Urothelium cell line (cell line): ENCODE data around the gene ABTB1.

Source experiments
- DNase-seq: peaks from one replicate; pipeline ENCODE4 v3.0.0; 2011; ENCODE audit warnings: low spot score, mixed read lengths
- FAIRE-seq: peaks from 2 replicates; lab custom pipeline; 2011; peaks lifted over from hg19 to GRCh38; lab: Jason Lieb, UNC

ABTB1 gene

GRCh38 chr3:127684871-127685707 is 12.3 kb downstream of the ABTB1 start:
- DNase-seq, result no peak
- FAIRE-seq, result no peak

GRCh38 chr3:127685708-127686511 is 13.2 kb downstream of the ABTB1 start:
- no peak for FAIRE-seq

DNA sequence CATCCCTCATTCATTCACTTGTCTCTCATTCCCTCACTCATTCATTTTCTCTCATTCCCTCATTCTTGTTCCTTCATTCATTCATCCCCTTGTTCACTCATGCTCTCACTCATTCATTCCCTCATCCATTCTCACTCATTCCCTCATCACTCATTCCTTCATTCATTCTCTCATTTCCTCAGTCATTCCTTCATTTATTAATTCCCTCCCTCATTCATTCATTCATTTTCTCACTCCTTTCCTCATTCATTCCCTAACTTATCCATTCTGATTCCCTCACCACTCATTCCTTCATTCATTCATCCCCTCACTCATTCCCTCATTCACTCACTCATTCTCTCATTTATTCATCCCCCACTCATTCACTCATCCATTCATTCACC is 13.8 kb downstream of the ABTB1 start:
- FAIRE-seq (peak; percentile 9), DNase-seq (no peak)

More at GRCh38 chr3:127685708-127686511, 13.2 kb downstream of the ABTB1 start:
- no peak for DNase-seq

DNA sequence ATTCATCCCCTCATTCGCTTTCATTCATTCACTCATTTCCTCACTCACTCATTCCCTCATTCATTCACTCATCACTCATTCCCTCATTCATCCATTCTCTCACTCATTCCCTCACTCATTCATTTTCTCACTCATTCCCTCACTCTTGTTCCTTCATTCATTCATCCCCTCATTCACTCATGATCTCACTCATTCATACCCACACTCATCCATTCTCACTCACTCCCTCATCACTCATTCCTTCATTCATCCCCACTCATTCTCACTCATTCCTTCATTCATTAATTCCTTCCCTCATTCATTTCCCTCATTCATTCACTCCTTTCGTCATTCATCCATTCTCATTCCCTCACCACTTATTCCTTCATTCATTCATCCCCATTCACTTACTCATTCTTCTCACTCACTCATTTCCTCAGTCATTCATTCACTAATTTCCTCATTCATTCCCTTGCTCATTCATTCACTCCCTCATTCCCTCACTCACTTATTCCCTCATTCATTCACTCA is 14.5 kb downstream of the ABTB1 start:
- peak; percentile 30 for FAIRE-seq
- DNase-seq, result no peak

- DNase-seq, result no peak
- FAIRE-seq, result no peak
Observed at GRCh38 chr3:127688022-127688415, 15.3 kb downstream of the ABTB1 start.

DNA sequence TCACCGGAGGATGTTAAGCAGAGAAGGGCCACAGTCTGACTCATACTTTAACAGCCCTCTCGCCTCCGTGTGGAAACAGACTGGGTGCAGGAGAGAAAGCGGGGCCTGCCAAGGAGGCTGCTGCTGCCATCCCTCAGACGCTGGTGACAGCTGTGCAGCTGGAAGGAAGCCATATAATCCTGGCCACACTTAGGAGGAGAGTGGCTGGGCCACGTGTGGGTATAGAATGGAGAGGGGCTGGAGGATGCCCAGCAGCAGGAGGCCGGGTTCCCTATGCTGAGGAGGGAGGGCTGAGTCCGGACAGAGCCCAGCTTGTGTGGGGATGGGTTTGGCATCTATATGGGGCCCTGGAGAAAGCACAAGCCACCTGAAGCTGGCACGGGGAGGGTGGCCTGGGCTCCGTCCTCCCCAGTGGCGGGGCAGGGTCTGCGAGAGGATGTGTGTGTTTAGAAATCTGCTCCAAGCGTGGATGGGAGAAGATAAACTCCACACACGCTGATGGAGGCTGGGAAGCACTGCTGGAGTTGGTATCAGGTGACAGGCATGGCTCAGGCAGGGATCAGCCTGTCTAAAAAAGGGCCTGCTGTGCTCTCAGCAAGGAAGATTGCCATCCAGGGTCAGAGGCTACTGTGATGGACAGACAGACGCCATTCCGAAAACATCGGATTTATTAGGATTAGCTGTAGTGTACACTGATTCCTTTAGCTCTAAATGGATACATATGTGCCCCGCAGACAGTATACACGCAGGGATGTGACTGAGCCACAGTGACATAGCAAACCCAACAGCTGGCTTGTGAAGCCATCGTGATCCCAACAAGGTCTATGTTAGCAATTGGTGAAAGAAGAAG is 15.9 kb downstream of the ABTB1 start:
- DNase-seq (no peak), FAIRE-seq (peak; percentile 56)

- no peak for DNase-seq
- no peak for FAIRE-seq
Observed at GRCh38 chr3:127689266-127689860, 16.6 kb downstream of the ABTB1 start.

DNA sequence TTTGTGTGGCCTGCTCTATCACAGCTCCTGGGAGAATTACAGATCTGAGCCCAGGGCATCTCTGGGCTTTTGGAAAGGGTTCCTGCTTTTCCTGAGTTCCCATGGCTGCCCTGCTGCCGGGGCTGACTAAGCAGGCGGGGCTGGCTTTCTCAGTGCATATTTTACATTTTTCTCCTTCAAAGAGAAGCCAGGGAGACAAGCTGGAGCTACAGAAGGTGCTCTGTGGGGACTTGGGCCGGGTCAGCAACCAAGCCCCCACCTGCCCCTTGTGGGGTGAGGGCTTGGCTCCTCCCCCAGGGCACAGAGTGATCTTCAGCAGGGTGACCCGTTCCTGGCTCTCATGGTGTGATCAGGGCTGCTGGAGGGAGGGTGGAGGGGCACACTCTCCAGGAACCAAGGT is 17.4 kb downstream of the ABTB1 start:
- FAIRE-seq (no peak), DNase-seq (peak; percentile 40)

DNA sequence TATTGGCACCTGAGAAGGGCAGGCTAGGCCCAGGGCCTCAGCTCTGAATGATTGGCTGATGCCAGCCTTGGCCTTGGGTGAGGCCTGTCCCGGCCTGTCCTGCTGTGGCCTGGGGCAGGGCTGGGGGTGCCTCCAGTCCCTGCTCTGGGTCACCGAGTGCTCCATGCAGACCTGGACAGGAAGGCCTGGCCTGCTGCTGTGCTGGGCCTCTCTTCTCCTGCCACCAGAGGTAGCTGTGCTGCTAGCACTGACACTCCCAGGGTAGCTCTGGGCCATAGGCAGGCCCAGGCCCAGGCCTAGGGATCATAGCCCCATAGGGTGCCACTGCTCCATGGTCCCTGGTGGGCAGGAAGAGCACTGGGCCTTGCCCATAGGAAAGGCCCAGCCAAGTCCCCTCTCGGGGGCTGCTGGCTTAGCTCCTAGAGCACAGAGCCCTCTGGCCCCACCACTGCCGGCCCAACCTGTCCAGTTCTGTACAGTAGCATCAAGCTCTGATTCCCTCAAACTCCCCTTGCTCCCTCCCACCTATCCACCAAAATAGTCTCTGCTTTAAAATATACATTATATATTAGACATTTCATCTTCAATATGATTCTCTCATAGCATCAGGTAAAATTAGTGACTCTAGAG is 18.2 kb downstream of the ABTB1 start:
- FAIRE-seq (peak; percentile 67), DNase-seq (peak; percentile 56)

GRCh38 chr3:127691489-127691888 is 18.7 kb downstream of the ABTB1 start:
- DNase-seq, result no peak
- FAIRE-seq, result no peak

DNA sequence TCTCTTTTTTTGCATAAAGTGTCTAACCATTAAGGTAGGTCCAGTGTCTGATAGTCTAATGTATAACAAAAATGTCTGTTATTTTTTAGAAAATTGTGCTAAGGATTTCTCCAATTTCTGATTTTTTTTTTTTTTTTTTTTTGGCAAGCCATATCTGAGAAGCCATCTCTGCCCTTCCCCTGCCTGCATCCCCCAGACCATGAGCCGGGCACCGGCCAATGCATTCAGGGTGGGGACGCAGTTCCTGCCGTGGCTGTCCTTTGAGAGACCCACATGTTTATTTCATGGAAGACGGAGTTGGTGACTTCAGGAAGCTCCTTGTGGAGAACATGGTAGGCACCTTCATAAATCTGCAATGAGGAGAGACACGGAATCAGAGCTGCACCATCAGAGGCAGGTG is 19.2 kb downstream of the ABTB1 start:
- no peak for DNase-seq
- FAIRE-seq, result no peak

DNA sequence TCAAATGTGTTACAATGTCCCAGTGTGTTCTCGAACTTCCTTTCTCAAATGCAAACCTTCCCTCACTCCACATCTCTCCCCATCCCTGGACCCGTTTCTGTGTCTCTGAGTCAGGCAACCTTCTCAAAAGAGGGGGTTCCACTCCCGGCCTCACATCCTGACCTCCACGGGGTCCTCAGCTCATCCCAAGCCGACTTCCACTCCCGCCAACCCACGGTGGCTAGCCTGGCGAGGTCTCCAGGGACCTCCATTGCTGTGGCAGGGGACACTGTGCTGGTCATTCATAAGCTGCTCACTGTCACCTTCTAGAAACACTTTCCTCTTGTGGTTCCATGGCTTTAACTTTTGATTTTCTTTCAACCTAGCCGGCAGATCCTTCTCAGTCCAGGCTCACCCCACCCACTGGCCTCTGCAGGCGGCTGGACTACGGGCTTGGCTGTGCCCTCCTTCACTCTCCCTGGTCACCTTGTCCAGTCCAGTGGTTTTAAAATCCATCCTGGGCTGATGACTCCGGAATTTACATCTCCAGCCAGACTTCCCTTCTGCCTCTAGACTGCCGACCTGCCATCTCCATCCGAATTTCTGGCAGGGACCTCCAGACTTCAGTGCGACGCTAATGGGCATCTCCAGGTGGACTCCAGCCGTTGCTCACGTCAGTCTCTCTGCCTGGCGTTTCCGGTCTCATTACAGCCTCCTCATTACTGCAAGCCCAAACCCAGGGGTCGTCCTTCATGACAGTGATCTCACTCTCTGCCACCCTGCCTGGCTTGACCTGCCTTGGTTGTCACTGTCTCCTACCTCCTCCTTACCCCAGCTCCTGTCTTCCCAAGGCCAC is 20.0 kb downstream of the ABTB1 start:
- no peak for DNase-seq

DNA sequence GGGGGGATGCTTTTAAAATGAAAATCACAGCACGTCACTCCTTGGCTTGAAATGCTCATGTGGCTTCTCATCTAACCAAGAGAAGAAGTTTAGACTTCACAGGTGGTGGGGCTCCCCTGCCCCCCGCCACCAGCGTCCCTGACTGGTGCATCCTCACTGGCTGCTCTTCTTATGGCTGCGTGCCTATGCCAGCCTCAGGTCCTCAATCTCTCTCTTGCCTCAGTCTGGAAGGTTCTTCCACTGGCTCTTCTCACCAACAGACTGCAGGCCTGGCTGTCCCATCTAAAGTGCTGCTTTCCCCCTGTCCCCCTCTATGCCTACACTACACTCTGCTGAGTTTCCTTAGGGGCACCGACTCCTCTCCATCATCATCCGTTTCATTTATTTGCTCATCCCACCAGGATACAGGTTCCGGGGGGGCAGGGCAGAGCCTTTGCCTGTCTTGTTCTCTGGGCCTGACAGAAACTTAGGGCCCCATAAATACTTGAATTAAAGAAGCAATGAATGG is 20.6 kb downstream of the ABTB1 start:
- DNase-seq (no peak), FAIRE-seq (no peak)

More for the DNA sequence above, 20.0 kb downstream of the ABTB1 start:
- FAIRE-seq, result no peak

- no peak for FAIRE-seq
- DNase-seq, result peak; percentile 44
Observed at GRCh38 chr3:127694467-127695215, 21.9 kb downstream of the ABTB1 start.

- FAIRE-seq (peak; percentile 48), DNase-seq (peak; percentile 74)
Observed at GRCh38 chr3:127697551-127698240, 24.9 kb downstream of the ABTB1 start.

DNA sequence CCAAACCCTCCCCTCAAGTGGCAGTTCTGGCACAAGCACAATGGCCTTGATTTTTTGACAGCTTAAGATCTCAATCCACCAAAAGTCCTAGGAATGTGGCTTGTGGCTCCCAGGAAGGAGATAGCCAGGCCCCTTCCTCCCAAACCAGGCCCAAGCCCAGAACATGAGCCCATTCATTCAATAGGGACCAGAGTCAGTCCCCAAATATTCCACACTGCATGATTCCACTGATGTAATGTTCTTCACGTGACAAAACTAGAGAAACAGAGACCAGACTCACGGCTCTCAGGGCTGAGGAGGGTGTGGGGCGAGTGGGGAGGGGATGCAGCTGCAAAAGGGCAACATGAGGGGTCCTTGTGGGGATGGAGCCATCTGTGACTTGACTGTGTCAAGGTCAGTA is 25.5 kb downstream of the ABTB1 start:
- no peak for FAIRE-seq

DNA sequence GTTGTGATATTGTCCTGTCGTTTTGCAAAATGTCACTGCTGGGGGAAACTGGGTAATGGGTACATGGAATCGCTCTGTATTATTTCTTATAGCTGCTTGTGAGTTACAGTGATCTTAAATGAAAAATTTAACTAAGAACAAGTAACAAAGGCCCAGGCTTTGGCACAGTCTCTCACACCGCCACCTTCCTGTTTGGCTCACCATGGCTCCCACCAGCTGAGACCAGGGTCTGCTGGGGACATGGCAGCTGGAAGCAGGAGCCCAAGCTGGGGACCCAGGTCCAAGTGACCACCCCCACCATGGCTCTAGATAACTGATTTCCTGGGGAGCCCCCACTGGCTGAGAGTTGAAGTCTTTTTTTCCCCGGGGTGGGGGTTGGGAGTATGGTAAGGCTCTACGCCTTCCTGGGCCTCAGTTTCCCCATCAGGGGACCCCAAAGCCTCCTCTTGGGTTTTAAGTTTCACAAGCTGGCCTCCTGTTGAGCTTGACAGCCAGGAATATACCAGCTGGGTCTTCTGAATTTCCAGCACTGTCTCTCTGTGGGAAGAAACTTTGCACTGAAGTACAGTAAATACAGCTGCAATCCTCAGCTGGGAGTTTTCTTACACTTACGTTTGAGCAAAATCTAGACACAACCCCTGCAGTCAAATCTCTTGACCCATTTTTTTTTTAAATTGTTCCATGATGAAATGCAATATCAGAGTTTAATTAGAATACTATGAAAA is 26.1 kb downstream of the ABTB1 start:
- FAIRE-seq (no peak), DNase-seq (no peak)

More for the DNA sequence above, 25.5 kb downstream of the ABTB1 start:
- no peak for DNase-seq
